ENCODE results near the gene TSC1. TPM values are rescaled to one million over a fixed set of nuclear protein-coding genes. Genes with fewer than 3 reads are reported as not detected.

TSC1 gene
- polyA plus RNA-seq, 2 of the 4 experiments (the other 2 are of a cell fraction): 15.2 to 37.9 TPM

DNA sequence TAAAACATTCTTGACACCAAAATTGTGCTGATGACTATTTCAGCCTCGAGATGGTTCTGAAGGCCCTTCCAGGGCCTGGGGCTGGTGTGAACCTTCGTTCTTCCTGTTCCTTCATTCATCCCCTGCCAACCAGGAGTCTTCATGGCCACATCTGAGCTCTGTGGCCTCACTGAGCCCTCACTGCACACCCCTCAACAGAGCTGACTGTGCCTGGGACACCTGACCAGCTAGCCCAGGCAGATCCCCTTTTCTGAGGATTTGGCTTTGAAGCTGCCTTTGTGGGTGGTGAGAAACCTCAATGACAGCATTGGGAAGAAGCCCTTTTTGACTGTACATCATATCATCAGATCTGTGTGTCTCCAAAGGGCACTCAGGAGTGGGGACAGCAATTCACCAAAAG lies 80.1 kb downstream of the TSC1 start:
- no peak overlapping the region for H3K4me2 ChIP-seq
- no peak overlapping the region for H3K4me3 ChIP-seq
- no peak for DNase-seq (ENCODE audit: low read depth in 1 of 2, low spot score in 1 of 2)
- H3K4me1 ChIP-seq: no peaks in the 10 kb centered on the region
- ChIA-PET POLR2A (no interaction called here), CTCF (interaction anchor here (1.6 kb wide), 1 partner anchor 38 kb away, joined by 6 read pairs; no protein-coding TSS in a partner anchor)
- ATAC-seq: no peak
- FAIRE-seq: no peak
- H3K27ac ChIP-seq: no peak overlapping the region
- TF ChIP-seq, protein P1, sequence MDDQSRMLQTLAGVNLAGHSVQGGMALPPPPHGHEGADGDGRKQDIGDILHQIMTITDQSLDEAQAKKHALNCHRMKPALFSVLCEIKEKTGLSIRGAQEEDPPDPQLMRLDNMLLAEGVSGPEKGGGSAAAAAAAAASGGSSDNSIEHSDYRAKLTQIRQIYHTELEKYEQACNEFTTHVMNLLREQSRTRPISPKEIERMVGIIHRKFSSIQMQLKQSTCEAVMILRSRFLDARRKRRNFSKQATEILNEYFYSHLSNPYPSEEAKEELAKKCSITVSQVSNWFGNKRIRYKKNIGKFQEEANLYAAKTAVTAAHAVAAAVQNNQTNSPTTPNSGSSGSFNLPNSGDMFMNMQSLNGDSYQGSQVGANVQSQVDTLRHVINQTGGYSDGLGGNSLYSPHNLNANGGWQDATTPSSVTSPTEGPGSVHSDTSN (IDR thresholded peaks at IDR 0.05): no peak
- TF ChIP-seq HOXA7 (CRISPR knock-in tag; IDR thresholded peaks at IDR 0.05): no peak
- no peak for TF ChIP-seq RFX5 (IDR thresholded peaks at IDR 0.05)
- no peak for TF ChIP-seq EHMT2 (IDR thresholded peaks at IDR 0.05; ENCODE audit: low read depth)
- no peak for TF ChIP-seq SREBF2 (IDR thresholded peaks at IDR 0.05)
- TF ChIP-seq KDM1A (IDR thresholded peaks at IDR 0.05; ENCODE audit: low read depth): no peak
- H3K9me3 ChIP-seq: no peaks in the 10 kb centered on the region
- 15% methylated on average over 2 of the region's 2 CpGs for WGBS (ENCODE audit: missing lambda C conversion rate)

GRCh38 chr9:132863096-132863495 lies 81.3 kb downstream of the TSC1 start:
- FAIRE-seq (no peak), DNase-seq (ENCODE audit: low read depth in 1 of 2, low spot score in 1 of 2) (no peak), ATAC-seq (no peak)
- TF ChIP-seq ESRRA (IDR thresholded peaks at IDR 0.05; ENCODE audit: borderline replicate concordance, low read length) (no peak), HDAC2 (IDR thresholded peaks at IDR 0.05) (no peak)
- Histone ChIP-seq H3K9me3 (no peaks in the 10 kb centered on the region), H3K27ac (no peak overlapping the region), H3K4me2 (no peak overlapping the region), H3K4me3 (no peak overlapping the region), H3K4me1 (no peaks in the 10 kb centered on the region)
- POLR2A ChIA-PET: no interaction called here
- CTCF ChIA-PET: no interaction called here
- 64% methylated on average over 9 of the region's 12 CpGs for WGBS (ENCODE audit: missing lambda C conversion rate)

- H3K27ac ChIP-seq: no peak overlapping the region
- no peak overlapping the region for H3K4me2 ChIP-seq
- WGBS (ENCODE audit: missing lambda C conversion rate): 56% methylated on average over 6 of the region's 6 CpGs
- CTCF ChIA-PET: interaction anchor here (0.6 to 1.2 kb wide), 2 partner anchors 116 to 410 kb away, joined by 3 read pairs; no protein-coding TSS in a partner anchor
- H3K4me3 ChIP-seq: no peak overlapping the region
- TF ChIP-seq CHD4 (IDR thresholded peaks at IDR 0.05; ENCODE audit: borderline replicate concordance) (no peak), SMC3 (IDR thresholded peaks at IDR 0.05) (no peak), NR3C1 (IDR thresholded peaks at IDR 0.05) (no peak), CEBPB (IDR thresholded peaks at IDR 0.05) (no peak), EP300 (IDR thresholded peaks at IDR 0.05) (no peak), GATA3 (IDR thresholded peaks at IDR 0.05; ENCODE audit: borderline replicate concordance) (no peak), RFX5 (IDR thresholded peaks at IDR 0.05) (no peak), EHF (CRISPR knock-in tag; IDR thresholded peaks at IDR 0.05) (no peak), JUNB (IDR thresholded peaks at IDR 0.05) (no peak), TFCP2L1 (CRISPR knock-in tag; IDR thresholded peaks at IDR 0.05) (no peak), POLR2AphosphoS2 (conservative IDR thresholded peaks at IDR 0.05; ENCODE audit: low read length) (no peak), CHD2 (IDR thresholded peaks at IDR 0.05; ENCODE audit: low read length, partially characterized antibody) (no peak), ZC3H11A (IDR thresholded peaks at IDR 0.05) (no peak), POLR2A (IDR thresholded peaks at IDR 0.05; ENCODE audit: low read length) (no peak), HOXB13 (CRISPR knock-in tag; IDR thresholded peaks at IDR 0.05; ENCODE audit: low read depth) (no peak)
- TF ChIP-seq, protein P2, sequence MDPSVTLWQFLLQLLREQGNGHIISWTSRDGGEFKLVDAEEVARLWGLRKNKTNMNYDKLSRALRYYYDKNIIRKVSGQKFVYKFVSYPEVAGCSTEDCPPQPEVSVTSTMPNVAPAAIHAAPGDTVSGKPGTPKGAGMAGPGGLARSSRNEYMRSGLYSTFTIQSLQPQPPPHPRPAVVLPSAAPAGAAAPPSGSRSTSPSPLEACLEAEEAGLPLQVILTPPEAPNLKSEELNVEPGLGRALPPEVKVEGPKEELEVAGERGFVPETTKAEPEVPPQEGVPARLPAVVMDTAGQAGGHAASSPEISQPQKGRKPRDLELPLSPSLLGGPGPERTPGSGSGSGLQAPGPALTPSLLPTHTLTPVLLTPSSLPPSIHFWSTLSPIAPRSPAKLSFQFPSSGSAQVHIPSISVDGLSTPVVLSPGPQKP (IDR thresholded peaks at IDR 0.05; ENCODE audit: low read depth, low read length): no peak
- TF ChIP-seq, protein P1 (IDR thresholded peaks at IDR 0.05): no peak
- TF ChIP-seq, protein P3, sequence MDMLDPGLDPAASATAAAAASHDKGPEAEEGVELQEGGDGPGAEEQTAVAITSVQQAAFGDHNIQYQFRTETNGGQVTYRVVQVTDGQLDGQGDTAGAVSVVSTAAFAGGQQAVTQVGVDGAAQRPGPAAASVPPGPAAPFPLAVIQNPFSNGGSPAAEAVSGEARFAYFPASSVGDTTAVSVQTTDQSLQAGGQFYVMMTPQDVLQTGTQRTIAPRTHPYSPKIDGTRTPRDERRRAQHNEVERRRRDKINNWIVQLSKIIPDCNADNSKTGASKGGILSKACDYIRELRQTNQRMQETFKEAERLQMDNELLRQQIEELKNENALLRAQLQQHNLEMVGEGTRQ (IDR thresholded peaks at IDR 0.05): no peak
- TF ChIP-seq, protein P4, sequence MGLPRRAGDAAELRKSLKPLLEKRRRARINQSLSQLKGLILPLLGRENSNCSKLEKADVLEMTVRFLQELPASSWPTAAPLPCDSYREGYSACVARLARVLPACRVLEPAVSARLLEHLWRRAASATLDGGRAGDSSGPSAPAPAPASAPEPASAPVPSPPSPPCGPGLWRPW (IDR thresholded peaks at IDR 0.05): no peak
- H3K9me3 ChIP-seq: no peaks in the 10 kb centered on the region
- no peaks in the 10 kb centered on the region for H3K4me1 ChIP-seq
- POLR2A ChIA-PET: no interaction called here
- FAIRE-seq: no peak
- no peak for ATAC-seq
- DNase-seq (ENCODE audit: low read depth in 1 of 2, low spot score in 1 of 2): no peak
These were observed 81.9 kb downstream of the TSC1 start for GRCh38 chr9:132862533-132862932.
